ENCODE measurements around the gene TMPRSS12. TPM values are rescaled to one million over a fixed set of nuclear protein-coding genes. Genes with fewer than 3 reads are reported as not detected.
A peak's percentile ranks its signal among the peaks of the same experiment; 100 is the strongest.
"Not testable (repeated sequence)": the region's sequence is repeated elsewhere in the genome, so short reads cannot be mapped to it uniquely, and the experiment has no call there.

The TMPRSS12 gene
- total and polyA plus RNA-seq, 8 donors = 0.12 TPM; not detected in 7

- Histone ChIP-seq H3K9me3 (no peaks in the 10 kb centered on the region), H3K27me3 (no peaks in the 10 kb centered on the region), H3K4me1 (peaks cover 3 to 36% (median 16%) of the 10 kb centered on the region in 3 donors), H3K27ac (peak overlapping the region in 2 of 4 donors; percentile 85 to 87), H3K36me3 (peaks cover 0 to 9% (median 0%) of the 10 kb centered on the region in 3 donors), H3K4me3 (peak overlapping the region in 3 of 4 donors; percentile 56 to 69 (median 58))
- no peak for TF ChIP-seq CTCF (IDR thresholded peaks at IDR 0.05)
- ATAC-seq (no peak), FAIRE-seq (no peak), DNase-seq (no peak)
- intact Hi-C loops (cut with DNase I) = no loop called here
- 51 to 57% methylated on average over 6 of the region's 6 CpGs for WGBS, 2 donors
These were observed 85.1 kb downstream of the TMPRSS12 start for GRCh38 chr12:50927766-50928224.

DNA sequence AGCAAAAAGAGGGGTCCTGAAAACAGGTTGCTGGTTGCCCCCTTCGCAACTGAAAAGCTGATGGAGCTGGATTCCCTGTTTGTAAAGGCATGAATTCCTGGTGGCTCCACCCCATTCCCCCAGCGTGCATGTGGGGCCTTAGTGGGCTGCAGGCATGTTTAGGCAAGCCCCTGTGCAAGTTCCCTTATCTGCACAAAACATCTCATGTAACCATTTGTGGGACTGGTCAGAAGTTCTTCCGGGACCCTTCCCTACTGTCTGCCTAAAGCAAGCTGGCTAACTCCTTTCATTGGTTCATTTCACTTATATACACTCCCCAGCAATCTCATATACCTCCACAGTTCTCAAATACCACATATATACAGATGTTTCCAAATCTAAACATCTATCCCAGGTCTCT is 85.7 kb downstream of the TMPRSS12 start:
- TF ChIP-seq CTCF (IDR thresholded peaks at IDR 0.05) = no peak
- Histone ChIP-seq H3K4me3 (peak overlapping the region in 2 of 4 donors; percentile 56 to 58), H3K27ac (peak overlapping the region in 2 of 4 donors; percentile 85 to 87), H3K9me3 (no peaks in the 10 kb centered on the region), H3K27me3 (no peaks in the 10 kb centered on the region), H3K4me1 (peaks cover 7 to 36% (median 12%) of the 10 kb centered on the region in 3 donors), H3K36me3 (peaks cover 0 to 9% (median 0%) of the 10 kb centered on the region in 3 donors)
- WGBS, 2 donors = 62 to 66% methylated on average over 3 of the region's 3 CpGs
- intact Hi-C loops (cut with DNase I) = no loop called here
- no peak for DNase-seq
- no peak for FAIRE-seq
- ATAC-seq = no peak

DNA sequence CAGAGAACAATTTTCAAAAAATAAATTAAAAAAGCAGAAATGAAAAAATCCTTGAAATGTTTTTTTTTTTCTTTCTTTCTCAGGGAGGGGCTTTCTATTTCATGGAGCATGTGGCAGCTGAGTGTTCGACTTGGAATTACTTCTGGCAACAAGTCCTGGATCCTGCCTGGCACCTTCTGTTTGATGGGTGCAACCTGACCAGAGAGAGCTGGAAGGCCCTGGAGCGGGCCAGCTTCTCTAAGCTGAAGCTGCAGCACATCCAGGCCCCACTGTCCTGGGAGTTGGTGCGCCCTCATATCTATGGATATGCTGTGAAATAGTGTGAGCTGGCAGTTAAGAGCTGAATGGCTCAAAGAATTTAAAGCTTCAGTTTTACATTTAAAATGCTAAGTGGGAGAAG is 87.1 kb downstream of the TMPRSS12 start:
- 80 to 87% methylated on average over 3 of the region's 3 CpGs for WGBS, 2 donors
- no peak for FAIRE-seq
- no peak for ATAC-seq
- Histone ChIP-seq H3K4me3 (no peak overlapping the region), H3K4me1 (peaks cover 6 to 30% (median 11%) of the 10 kb centered on the region in 3 donors), H3K27ac (no peak overlapping the region), H3K9me3 (no peaks in the 10 kb centered on the region), H3K36me3 (peaks cover 0 to 9% (median 0%) of the 10 kb centered on the region in 3 donors), H3K27me3 (no peaks in the 10 kb centered on the region)
- no peak for TF ChIP-seq CTCF (IDR thresholded peaks at IDR 0.05)
- intact Hi-C loops (cut with DNase I) = no loop called here
- no peak for DNase-seq

- H3K27ac ChIP-seq; intact Hi-C loops (cut with DNase I); H3K4me3 ChIP-seq; H3K36me3 ChIP-seq; H3K27me3 ChIP-seq; H3K9me3 ChIP-seq; FAIRE-seq; DNase-seq; ATAC-seq: not testable (repeated sequence)
- peaks cover 6 to 36% (median 17%) of the 10 kb centered on the region in 3 donors for H3K4me1 ChIP-seq
- WGBS, 2 donors = 94 to 95% methylated on average over 12 of the region's 12 CpGs
These were observed 87.8 kb downstream of the TMPRSS12 start for GRCh38 chr12:50930477-50930876.

- 41 to 45% methylated on average over 2 of the region's 2 CpGs for WGBS, 2 donors
- H3K36me3 ChIP-seq = peaks cover 0 to 9% (median 0%) of the 10 kb centered on the region in 3 donors
These were observed 90.1 kb downstream of the TMPRSS12 start for GRCh38 chr12:50932787-50933280.

More at GRCh38 chr12:50932787-50933280, 90.1 kb downstream of the TMPRSS12 start:
- intact Hi-C loops (cut with DNase I) = no loop called here
- Histone ChIP-seq H3K27me3 (no peaks in the 10 kb centered on the region), H3K9me3 (no peaks in the 10 kb centered on the region), H3K4me3 (no peak overlapping the region), H3K4me1 (peaks cover 8 to 27% (median 17%) of the 10 kb centered on the region in 3 donors), H3K27ac (peak overlapping the region in 1 of 4 donors; percentile 10)
- FAIRE-seq (no peak), ATAC-seq (no peak), DNase-seq (no peak)
- no peak for TF ChIP-seq CTCF (IDR thresholded peaks at IDR 0.05)

Data from pancreas (tissue), 10 donors.